Uterus (tissue), 2 donors: ENCODE results near the gene DPH7.
"Not testable (repeated sequence)": the region's sequence is repeated elsewhere in the genome, so short reads cannot be mapped to it uniquely, and the experiment has no call there.

Source experiments
- POLR2A ChIP-seq, 2 donors: fragments of 450-650 bp; IDR thresholded peaks; one replicate each; pipeline ENCODE4 v1.6.1; 2016; ENCODE audit warnings: antibody characterized with exemption in 2 of 2, mild to moderate bottlenecking in 1 of 2, moderate library complexity in 1 of 2
- TF ChIP-seq, protein P1 (sequence below), 4 experiments: fragments of 200-600 bp in 2 of 4; fragments of 450-650 bp in 2 of 4; sonication (generic) in 2 of 4; IDR thresholded peaks; one replicate each; pipeline ENCODE4 v1.5.1; 2016 to 2019; ENCODE audit warnings: antibody characterized with exemption in 4 of 4, mild to moderate bottlenecking in 2 of 4, moderate library complexity in 1 of 4

GRCh38 chr9:137513136-137513535, 65.6 kb downstream of the DPH7 start:
- not testable (repeated sequence) for TF ChIP-seq POLR2A (IDR thresholded peaks at IDR 0.05)
- TF ChIP-seq, protein P1, sequence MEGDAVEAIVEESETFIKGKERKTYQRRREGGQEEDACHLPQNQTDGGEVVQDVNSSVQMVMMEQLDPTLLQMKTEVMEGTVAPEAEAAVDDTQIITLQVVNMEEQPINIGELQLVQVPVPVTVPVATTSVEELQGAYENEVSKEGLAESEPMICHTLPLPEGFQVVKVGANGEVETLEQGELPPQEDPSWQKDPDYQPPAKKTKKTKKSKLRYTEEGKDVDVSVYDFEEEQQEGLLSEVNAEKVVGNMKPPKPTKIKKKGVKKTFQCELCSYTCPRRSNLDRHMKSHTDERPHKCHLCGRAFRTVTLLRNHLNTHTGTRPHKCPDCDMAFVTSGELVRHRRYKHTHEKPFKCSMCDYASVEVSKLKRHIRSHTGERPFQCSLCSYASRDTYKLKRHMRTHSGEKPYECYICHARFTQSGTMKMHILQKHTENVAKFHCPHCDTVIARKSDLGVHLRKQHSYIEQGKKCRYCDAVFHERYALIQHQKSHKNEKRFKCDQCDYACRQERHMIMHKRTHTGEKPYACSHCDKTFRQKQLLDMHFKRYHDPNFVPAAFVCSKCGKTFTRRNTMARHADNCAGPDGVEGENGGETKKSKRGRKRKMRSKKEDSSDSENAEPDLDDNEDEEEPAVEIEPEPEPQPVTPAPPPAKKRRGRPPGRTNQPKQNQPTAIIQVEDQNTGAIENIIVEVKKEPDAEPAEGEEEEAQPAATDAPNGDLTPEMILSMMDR (IDR thresholded peaks at IDR 0.05): not testable (repeated sequence)
